SW 1271 (cell line): Measurements from ENCODE around the gene TBC1D14.
"Not testable (repeated sequence)": the region's sequence is repeated elsewhere in the genome, so short reads cannot be mapped to it uniquely, and the experiment has no call there.

Experiments used
- DNase-seq, 2 experiments: peaks; one replicate each; lab custom pipeline; 2025; lab: John Stamatoyannopoulos, UW

Gene TBC1D14

GRCh38 chr4:7060346-7061150 lies 150.9 kb downstream of the TBC1D14 start:
- DNase-seq, result no peak

GRCh38 chr4:7061815-7062214 lies 152.2 kb downstream of the TBC1D14 start:
- DNase-seq, result no peak

GRCh38 chr4:7062816-7063215 lies 153.2 kb downstream of the TBC1D14 start:
- DNase-seq, result no peak

- DNase-seq, result no peak
Measured at GRCh38 chr4:7063362-7063761, 153.7 kb downstream of the TBC1D14 start.

- no peak for DNase-seq
Measured at GRCh38 chr4:7066006-7066405, 156.4 kb downstream of the TBC1D14 start.

GRCh38 chr4:7066493-7066892 lies 156.9 kb downstream of the TBC1D14 start:
- DNase-seq, result no peak

- no peak for DNase-seq
Measured at GRCh38 chr4:7067126-7067451, 157.5 kb downstream of the TBC1D14 start.

- peak; percentile 97 to 99 for DNase-seq
Measured at GRCh38 chr4:7067452-7068278, 158.0 kb downstream of the TBC1D14 start, which contains the start of gene GRPEL1. GRPEL1 (minus strand) TSS chr4:7068064; CDS start chr4:7068032, 32 bp downstream.

GRCh38 chr4:7068279-7068842 lies 158.7 kb downstream of the TBC1D14 start:
- no peak for DNase-seq

GRCh38 chr4:7068883-7069282 lies 159.3 kb downstream of the TBC1D14 start:
- DNase-seq, result no peak

- DNase-seq, result peak; percentile 45 to 69
Measured at GRCh38 chr4:7070729-7071511, 161.3 kb downstream of the TBC1D14 start.

GRCh38 chr4:7073059-7073458 lies 163.4 kb downstream of the TBC1D14 start:
- DNase-seq, result no peak

- DNase-seq, result peak; percentile 57 to 76
Measured at GRCh38 chr4:7073526-7074390, 164.1 kb downstream of the TBC1D14 start.

- DNase-seq, result peak in 1 of 2 experiments; percentile 45
Measured at GRCh38 chr4:7074426-7074825, 164.8 kb downstream of the TBC1D14 start.

GRCh38 chr4:7075962-7076695 lies 166.5 kb downstream of the TBC1D14 start:
- no peak for DNase-seq

GRCh38 chr4:7076696-7077082 lies 167.1 kb downstream of the TBC1D14 start:
- no peak for DNase-seq

- no peak for DNase-seq
Measured at GRCh38 chr4:7077371-7077770, 167.7 kb downstream of the TBC1D14 start.

- no peak for DNase-seq
Measured at GRCh38 chr4:7078025-7078424, 168.4 kb downstream of the TBC1D14 start.

GRCh38 chr4:7079483-7079882 lies 169.9 kb downstream of the TBC1D14 start:
- not testable (repeated sequence) for DNase-seq

GRCh38 chr4:7079909-7080308 lies 170.3 kb downstream of the TBC1D14 start:
- DNase-seq, result not testable (repeated sequence)
